H1 (cell line): ENCODE results near the gene RNFT2. TPM values are rescaled to one million over a fixed set of nuclear protein-coding genes. Genes with fewer than 3 reads are reported as not detected.

Source experiments
- CHD7 ChIP-seq: fragments of 300-600 bp; sonication (generic); IDR thresholded peaks from 2 replicates; pipeline ENCODE4 v1.7.1; 2012; ENCODE audit warnings: low read length, moderate library complexity, mild to moderate bottlenecking, inconsistent platforms; ENCODE audit not compliant: insufficient replicate concordance
- EZH2 ChIP-seq: fragments of 200-600 bp; sonication (generic); IDR thresholded peaks from 2 replicates; pipeline ENCODE4 v1.7.1; 2012; ENCODE audit warnings: low read depth, mild to moderate bottlenecking, moderate library complexity, low read length, inconsistent platforms; ENCODE audit not compliant: severe bottlenecking
- POLR2A ChIP-seq, 2 experiments: IDR thresholded peaks; 1 replicate in 1 of 2; 2 replicates in 1 of 2; pipeline ENCODE4 v1.6.1; 2011; ENCODE audit warnings: low read depth in 2 of 2, low read length in 2 of 2, mild to moderate bottlenecking in 2 of 2; ENCODE audit errors: control extremely low read depth in 1 of 2
- SP4 ChIP-seq: IDR thresholded peaks from 2 replicates; pipeline ENCODE4 v1.6.1; 2012; ENCODE audit warnings: low read length, inconsistent platforms
- SRF ChIP-seq: IDR thresholded peaks from 2 replicates; pipeline ENCODE4 v1.6.1; 2011; ENCODE audit warnings: mild to moderate bottlenecking, low read depth, low read length, moderate library complexity
- polyA plus RNA-seq, 7 experiments: library from polyadenylated mRNA; depleted of rRNA in 3 of 7; stranded (reverse) in 5 of 7; unstranded in 2 of 7; fragments of >200 nt in 5 of 7; fragments of 200-250 nt in 2 of 7; gene quantifications; 1 replicate in 5 of 7; 2 replicates in 1 of 7; 4 replicates in 1 of 7; pipeline versions ENCODE4 v1.2.1 to v1.2.3, GENCODE V29; 2011 to 2013; ENCODE audit warnings: missing spikeins in 2 of 7, mixed read lengths in 2 of 7
- total RNA-seq: library from RNA; stranded (reverse); fragmentation: NEBNext Ultra II Directional; extraction: Animal tissue kit (Norgen Biotek cat#: 25700); gene quantifications from 2 replicates; pipeline ENCODE4 v1.2.1, GENCODE V29; 2021

The RNFT2 gene
- total and polyA plus RNA-seq, 2 of the 8 experiments (the other 6 are each of a cell fraction or from before 2014, with no cell fraction given) = 14.2 to 33.1 TPM

GRCh38 chr12:116689521-116689920, 48.6 kb upstream of the RNFT2 start (continued):
- TF ChIP-seq CHD7 (no peak), SRF (no peak), POLR2A (IDR thresholded peaks at IDR 0.05; ENCODE audit: control extremely low read depth in 1 of 2, low read depth in 2 of 2, low read length in 2 of 2) (no peak), EZH2 (no peak), SP4 (no peak)
- TF ChIP-seq, all 59 proteins: peak for 0
